WTC11 (cell line): ENCODE results near the gene CEBPA. TPM values are rescaled to one million over a fixed set of nuclear protein-coding genes. Genes with fewer than 3 reads are reported as not detected.

Experiments
- ATAC-seq: fragments of 200-7000 bp; cut with Tn5 transposase; 2 replicates; pipeline ENCODE4 v1.10.0; 2021; ENCODE audit warnings: mild to moderate bottlenecking, moderate library complexity
- CTCF ChIA-PET: fragments of 300-600 bp; sonication (Branson Sonifier 250); formaldehyde crosslinking; loops from one replicate; lab custom pipeline; 2021; ENCODE audit warnings: antibody characterized with exemption; lab: Charles Lee
- POLR2A ChIA-PET: fragments of 350-600 bp; sonication (Branson Sonifier 250); formaldehyde crosslinking; loops from one replicate; lab custom pipeline; 2021; ENCODE audit warnings: antibody characterized with exemption; lab: Charles Lee
- DNase-seq: peaks from one replicate; pipeline ENCODE4 v3.0.0; 2021; ENCODE audit warnings: low spot score
- H3K27ac Mint-ChIP-seq: 2 replicates; pipeline ENCODE4 v1.8.0; 2021; ENCODE audit warnings: mixed read lengths
- H3K27me3 Mint-ChIP-seq: 2 replicates; pipeline ENCODE4 v1.8.0; 2021; ENCODE audit warnings: low read depth, mild to moderate bottlenecking, moderate library complexity, mixed read lengths
- H3K36me3 Mint-ChIP-seq: 2 replicates; pipeline ENCODE4 v1.8.0; 2021; ENCODE audit warnings: mixed read lengths
- H3K4me1 Mint-ChIP-seq: 2 replicates; pipeline ENCODE4 v1.8.0; 2022; ENCODE audit warnings: mixed read lengths
- H3K4me3 Mint-ChIP-seq: 2 replicates; pipeline ENCODE4 v1.8.0; 2021; ENCODE audit warnings: mild to moderate bottlenecking, moderate library complexity, mixed read lengths
- H3K9me3 Mint-ChIP-seq: 2 replicates; pipeline ENCODE4 v1.8.0; 2021; ENCODE audit warnings: mixed read lengths
- E2F1 ChIP-seq: sonication (generic); formaldehyde crosslinking; IDR thresholded peaks from 2 replicates; pipeline ENCODE4 v1.8.0; 2022; ENCODE audit warnings: mild to moderate bottlenecking, missing genetic modification reagents
- E2F5 ChIP-seq: sonication (generic); formaldehyde crosslinking; IDR thresholded peaks from 2 replicates; pipeline ENCODE4 v1.8.1; 2022; ENCODE audit warnings: mild to moderate bottlenecking, moderate library complexity, missing genetic modification reagents
- FOXJ3 ChIP-seq: sonication (generic); formaldehyde crosslinking; IDR thresholded peaks from 2 replicates; pipeline ENCODE4 v1.9.0; 2021; ENCODE audit warnings: missing genetic modification reagents, mild to moderate bottlenecking, borderline replicate concordance
- GTF2I ChIP-seq: fragments of 250-450 bp; sonication (Bioruptor Pico); conservative IDR thresholded peaks from 2 replicates; pipeline ENCODE4 v1.4.0; 2021; ENCODE audit warnings: mild to moderate bottlenecking
- HMGA2 ChIP-seq: fragments of 250-450 bp; sonication (Bioruptor Pico); IDR thresholded peaks from 2 replicates; pipeline ENCODE4 v1.4.0; 2021; ENCODE audit warnings: mild to moderate bottlenecking, moderate library complexity
- JAZF1 ChIP-seq: fragments of 250-450 bp; sonication (Bioruptor Pico); IDR thresholded peaks from 2 replicates; pipeline ENCODE4 v1.9.0; 2021; ENCODE audit warnings: moderate library complexity, mild to moderate bottlenecking, inconsistent platforms
- NR2C2 ChIP-seq: sonication (generic); formaldehyde crosslinking; IDR thresholded peaks from 2 replicates; pipeline ENCODE4 v1.8.0; 2022; ENCODE audit warnings: mild to moderate bottlenecking, missing genetic modification reagents
- ZBTB21 ChIP-seq: sonication (generic); formaldehyde crosslinking; IDR thresholded peaks from 2 replicates; pipeline ENCODE4 v1.8.1; 2023; ENCODE audit warnings: mild to moderate bottlenecking, missing genetic modification reagents, borderline replicate concordance
- ZNF138 ChIP-seq: sonication (generic); formaldehyde crosslinking; conservative IDR thresholded peaks from 2 replicates; pipeline ENCODE4 v1.8.1; 2022; ENCODE audit warnings: mild to moderate bottlenecking, moderate library complexity, missing genetic modification reagents
- ZNF317 ChIP-seq: sonication (generic); formaldehyde crosslinking; IDR thresholded peaks from 2 replicates; pipeline ENCODE4 v1.8.1; 2023; ENCODE audit warnings: low read depth, mild to moderate bottlenecking, moderate library complexity, missing genetic modification reagents, borderline replicate concordance
- ZNF671 ChIP-seq: fragments of 250-450 bp; sonication (Bioruptor Pico); IDR thresholded peaks from 2 replicates; pipeline ENCODE4 v1.8.0; 2021; ENCODE audit warnings: mild to moderate bottlenecking
- ZSCAN18 ChIP-seq: fragments of 250-450 bp; sonication (Bioruptor Pico); IDR thresholded peaks from 2 replicates; pipeline ENCODE4 v2.1.2; 2022; ENCODE audit warnings: mild to moderate bottlenecking, moderate library complexity
- total RNA-seq: library from RNA; stranded (reverse); gene quantifications from 3 replicates; pipeline ENCODE4 v1.2.3, GENCODE V29; 2021
- TF ChIP-seq, protein P1 (sequence below): sonication (generic); formaldehyde crosslinking; IDR thresholded peaks from 2 replicates; pipeline ENCODE4 v1.8.1; 2022; ENCODE audit warnings: missing genetic modification reagents, borderline replicate concordance
- TF ChIP-seq, protein P2 (sequence below): sonication (generic); formaldehyde crosslinking; IDR thresholded peaks from 2 replicates; pipeline ENCODE4 v1.8.1; 2023; ENCODE audit warnings: mild to moderate bottlenecking, missing genetic modification reagents, borderline replicate concordance
- TF ChIP-seq, protein P3 (sequence below): fragments of 250-450 bp; sonication (Bioruptor Pico); IDR thresholded peaks from 2 replicates; pipeline ENCODE4 v1.9.0; 2021; ENCODE audit warnings: moderate library complexity, mild to moderate bottlenecking, inconsistent platforms, borderline replicate concordance
- TF ChIP-seq, protein P4 (sequence below): fragments of 250-450 bp; sonication (Bioruptor Pico); IDR thresholded peaks from 2 replicates; pipeline ENCODE4 v1.9.0; 2021; ENCODE audit warnings: mild to moderate bottlenecking

CEBPA gene
- total RNA-seq, 1 experiment from 2014 or later, result 5.6 TPM

DNA sequence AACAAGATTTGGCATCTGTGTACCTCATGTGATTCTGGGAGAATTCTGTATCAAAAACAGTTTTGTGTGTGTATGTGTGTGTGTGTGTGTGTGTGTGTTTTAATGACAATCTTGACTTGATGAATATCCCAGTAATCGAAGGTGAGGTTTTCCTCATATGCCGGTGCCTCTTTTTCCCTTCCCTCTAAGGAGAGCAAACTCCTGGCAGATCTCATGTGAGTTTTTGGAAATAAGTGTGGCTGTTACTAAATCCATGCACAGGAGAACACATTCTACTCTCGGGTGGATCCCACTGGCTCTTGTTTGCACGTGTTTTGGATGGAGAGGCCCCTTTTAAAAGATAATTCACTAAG is 42.2 kb upstream of the CEBPA start (continued):
- TF ChIP-seq, protein P1, sequence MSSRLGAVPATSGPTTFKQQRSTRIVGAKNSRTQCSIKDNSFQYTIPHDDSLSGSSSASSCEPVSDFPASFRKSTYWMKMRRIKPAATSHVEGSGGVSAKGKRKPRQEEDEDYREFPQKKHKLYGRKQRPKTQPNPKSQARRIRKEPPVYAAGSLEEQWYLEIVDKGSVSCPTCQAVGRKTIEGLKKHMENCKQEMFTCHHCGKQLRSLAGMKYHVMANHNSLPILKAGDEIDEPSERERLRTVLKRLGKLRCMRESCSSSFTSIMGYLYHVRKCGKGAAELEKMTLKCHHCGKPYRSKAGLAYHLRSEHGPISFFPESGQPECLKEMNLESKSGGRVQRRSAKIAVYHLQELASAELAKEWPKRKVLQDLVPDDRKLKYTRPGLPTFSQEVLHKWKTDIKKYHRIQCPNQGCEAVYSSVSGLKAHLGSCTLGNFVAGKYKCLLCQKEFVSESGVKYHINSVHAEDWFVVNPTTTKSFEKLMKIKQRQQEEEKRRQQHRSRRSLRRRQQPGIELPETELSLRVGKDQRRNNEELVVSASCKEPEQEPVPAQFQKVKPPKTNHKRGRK (CRISPR knock-in tag), result no peak
- no peak for TF ChIP-seq E2F5 (CRISPR knock-in tag)
- TF ChIP-seq HMGA2, result no peak
- TF ChIP-seq ZSCAN18 (CRISPR knock-in tag), result no peak
- TF ChIP-seq GTF2I (CRISPR knock-in tag), result no peak
- no peak for TF ChIP-seq ZNF317 (CRISPR knock-in tag)

- H3K27me3 Mint-ChIP-seq, result peaks cover 4% of the 10 kb centered on the region
- POLR2A ChIA-PET, result no interaction called here
- CTCF ChIA-PET, result interaction anchor here (0.7 to 0.9 kb wide), 5 partner anchors 29 to 210 kb away, joined by 3 to 4 read pairs (median 3); partner anchors contain the start of gene CEBPG
- no peak overlapping the region for H3K4me3 Mint-ChIP-seq
- no peaks in the 10 kb centered on the region for H3K36me3 Mint-ChIP-seq
- TF ChIP-seq JAZF1 (CRISPR knock-in tag) (no peak), ZNF671 (CRISPR knock-in tag) (no peak), NR2C2 (CRISPR knock-in tag) (no peak), GTF2I (CRISPR knock-in tag) (no peak)
- TF ChIP-seq, protein P2, sequence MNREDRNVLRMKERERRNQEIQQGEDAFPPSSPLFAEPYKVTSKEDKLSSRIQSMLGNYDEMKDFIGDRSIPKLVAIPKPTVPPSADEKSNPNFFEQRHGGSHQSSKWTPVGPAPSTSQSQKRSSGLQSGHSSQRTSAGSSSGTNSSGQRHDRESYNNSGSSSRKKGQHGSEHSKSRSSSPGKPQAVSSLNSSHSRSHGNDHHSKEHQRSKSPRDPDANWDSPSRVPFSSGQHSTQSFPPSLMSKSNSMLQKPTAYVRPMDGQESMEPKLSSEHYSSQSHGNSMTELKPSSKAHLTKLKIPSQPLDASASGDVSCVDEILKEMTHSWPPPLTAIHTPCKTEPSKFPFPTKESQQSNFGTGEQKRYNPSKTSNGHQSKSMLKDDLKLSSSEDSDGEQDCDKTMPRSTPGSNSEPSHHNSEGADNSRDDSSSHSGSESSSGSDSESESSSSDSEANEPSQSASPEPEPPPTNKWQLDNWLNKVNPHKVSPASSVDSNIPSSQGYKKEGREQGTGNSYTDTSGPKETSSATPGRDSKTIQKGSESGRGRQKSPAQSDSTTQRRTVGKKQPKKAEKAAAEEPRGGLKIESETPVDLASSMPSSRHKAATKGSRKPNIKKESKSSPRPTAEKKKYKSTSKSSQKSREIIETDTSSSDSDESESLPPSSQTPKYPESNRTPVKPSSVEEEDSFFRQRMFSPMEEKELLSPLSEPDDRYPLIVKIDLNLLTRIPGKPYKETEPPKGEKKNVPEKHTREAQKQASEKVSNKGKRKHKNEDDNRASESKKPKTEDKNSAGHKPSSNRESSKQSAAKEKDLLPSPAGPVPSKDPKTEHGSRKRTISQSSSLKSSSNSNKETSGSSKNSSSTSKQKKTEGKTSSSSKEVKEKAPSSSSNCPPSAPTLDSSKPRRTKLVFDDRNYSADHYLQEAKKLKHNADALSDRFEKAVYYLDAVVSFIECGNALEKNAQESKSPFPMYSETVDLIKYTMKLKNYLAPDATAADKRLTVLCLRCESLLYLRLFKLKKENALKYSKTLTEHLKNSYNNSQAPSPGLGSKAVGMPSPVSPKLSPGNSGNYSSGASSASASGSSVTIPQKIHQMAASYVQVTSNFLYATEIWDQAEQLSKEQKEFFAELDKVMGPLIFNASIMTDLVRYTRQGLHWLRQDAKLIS (CRISPR knock-in tag), result no peak
- TF ChIP-seq, protein P3, sequence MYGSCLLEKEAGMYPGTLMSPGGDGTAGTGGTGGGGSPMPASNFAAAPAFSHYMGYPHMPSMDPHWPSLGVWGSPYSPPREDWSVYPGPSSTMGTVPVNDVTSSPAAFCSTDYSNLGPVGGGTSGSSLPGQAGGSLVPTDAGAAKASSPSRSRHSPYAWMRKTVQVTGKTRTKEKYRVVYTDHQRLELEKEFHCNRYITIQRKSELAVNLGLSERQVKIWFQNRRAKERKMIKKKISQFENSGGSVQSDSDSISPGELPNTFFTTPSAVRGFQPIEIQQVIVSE (CRISPR knock-in tag), result no peak
- ATAC-seq (peak; percentile 62; the same call in 1 of the 2 replicates), DNase-seq (no peak)
- H3K4me1 Mint-ChIP-seq, result 0 out of 2 replicates have a peak, but pooled peaks cover 3% of the 10 kb centered on the region
- H3K27ac Mint-ChIP-seq, result no peak overlapping the region
- H3K9me3 Mint-ChIP-seq, result no peaks in the 10 kb centered on the region
Measured at GRCh38 chr19:33343859-33344572, 41.7 kb upstream of the CEBPA start.

DNA sequence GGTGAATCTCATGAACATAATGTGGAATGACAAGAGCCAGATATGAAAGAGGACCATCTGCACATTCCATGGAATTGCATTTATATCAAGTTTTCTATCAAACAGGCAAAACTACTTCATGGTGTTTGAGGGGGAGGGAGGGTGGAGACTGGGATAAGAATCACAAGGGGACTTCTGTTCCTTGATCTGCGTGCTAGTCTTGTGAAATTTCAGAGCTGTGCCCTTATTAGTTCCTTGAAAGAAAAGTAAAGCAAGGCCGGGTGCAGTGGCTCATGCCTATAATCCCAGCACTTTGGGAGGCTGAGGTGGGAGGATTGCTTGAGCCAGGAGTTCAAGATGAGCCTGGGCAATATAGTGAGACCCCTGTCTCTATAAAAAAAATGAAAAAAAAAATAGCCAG is 41.0 kb upstream of the CEBPA start:
- peaks cover 4% of the 10 kb centered on the region for H3K27me3 Mint-ChIP-seq
- no peak for DNase-seq
- no peak overlapping the region for H3K27ac Mint-ChIP-seq
- no peaks in the 10 kb centered on the region for H3K36me3 Mint-ChIP-seq
- H3K4me3 Mint-ChIP-seq, result no peak overlapping the region
- H3K4me1 Mint-ChIP-seq, result 0 out of 2 replicates have a peak, but pooled peaks cover 3% of the 10 kb centered on the region
- TF ChIP-seq ZBTB21, result no peak
- TF ChIP-seq E2F1, result no peak
- no peak for TF ChIP-seq FOXJ3 (CRISPR knock-in tag)
- TF ChIP-seq ZNF138 (CRISPR knock-in tag), result no peak
- TF ChIP-seq, protein P4, sequence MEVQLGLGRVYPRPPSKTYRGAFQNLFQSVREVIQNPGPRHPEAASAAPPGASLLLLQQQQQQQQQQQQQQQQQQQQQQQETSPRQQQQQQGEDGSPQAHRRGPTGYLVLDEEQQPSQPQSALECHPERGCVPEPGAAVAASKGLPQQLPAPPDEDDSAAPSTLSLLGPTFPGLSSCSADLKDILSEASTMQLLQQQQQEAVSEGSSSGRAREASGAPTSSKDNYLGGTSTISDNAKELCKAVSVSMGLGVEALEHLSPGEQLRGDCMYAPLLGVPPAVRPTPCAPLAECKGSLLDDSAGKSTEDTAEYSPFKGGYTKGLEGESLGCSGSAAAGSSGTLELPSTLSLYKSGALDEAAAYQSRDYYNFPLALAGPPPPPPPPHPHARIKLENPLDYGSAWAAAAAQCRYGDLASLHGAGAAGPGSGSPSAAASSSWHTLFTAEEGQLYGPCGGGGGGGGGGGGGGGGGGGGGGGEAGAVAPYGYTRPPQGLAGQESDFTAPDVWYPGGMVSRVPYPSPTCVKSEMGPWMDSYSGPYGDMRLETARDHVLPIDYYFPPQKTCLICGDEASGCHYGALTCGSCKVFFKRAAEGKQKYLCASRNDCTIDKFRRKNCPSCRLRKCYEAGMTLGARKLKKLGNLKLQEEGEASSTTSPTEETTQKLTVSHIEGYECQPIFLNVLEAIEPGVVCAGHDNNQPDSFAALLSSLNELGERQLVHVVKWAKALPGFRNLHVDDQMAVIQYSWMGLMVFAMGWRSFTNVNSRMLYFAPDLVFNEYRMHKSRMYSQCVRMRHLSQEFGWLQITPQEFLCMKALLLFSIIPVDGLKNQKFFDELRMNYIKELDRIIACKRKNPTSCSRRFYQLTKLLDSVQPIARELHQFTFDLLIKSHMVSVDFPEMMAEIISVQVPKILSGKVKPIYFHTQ (CRISPR knock-in tag), result no peak
- ChIA-PET CTCF (no interaction called here), POLR2A (no interaction called here)
- no peaks in the 10 kb centered on the region for H3K9me3 Mint-ChIP-seq
- ATAC-seq, result no peak
